Panc1 (cell line): ENCODE measurements around the gene FANK1.

Source experiments
- TCF7L2 ChIP-seq: IDR thresholded peaks from 2 replicates; pipeline ENCODE4 v1.6.1; 2011; ENCODE audit warnings: mild to moderate bottlenecking, low read depth, low read length, inconsistent platforms
- TF ChIP-seq, protein P1 (sequence below): fragments of 450-650 bp; IDR thresholded peaks from 2 replicates; pipeline ENCODE4 v1.5.1; 2017; ENCODE audit warnings: mild to moderate bottlenecking
- TF ChIP-seq, protein P2 (sequence below), 2 experiments: IDR thresholded peaks; 2 replicates each; pipeline ENCODE4 v1.6.1; 2011 to 2012; ENCODE audit warnings: low read depth in 2 of 2, control low read depth in 1 of 2, low read length in 1 of 2, mild to moderate bottlenecking in 1 of 2, moderate library complexity in 1 of 2; ENCODE audit not compliant: insufficient read depth in 1 of 2

DNA sequence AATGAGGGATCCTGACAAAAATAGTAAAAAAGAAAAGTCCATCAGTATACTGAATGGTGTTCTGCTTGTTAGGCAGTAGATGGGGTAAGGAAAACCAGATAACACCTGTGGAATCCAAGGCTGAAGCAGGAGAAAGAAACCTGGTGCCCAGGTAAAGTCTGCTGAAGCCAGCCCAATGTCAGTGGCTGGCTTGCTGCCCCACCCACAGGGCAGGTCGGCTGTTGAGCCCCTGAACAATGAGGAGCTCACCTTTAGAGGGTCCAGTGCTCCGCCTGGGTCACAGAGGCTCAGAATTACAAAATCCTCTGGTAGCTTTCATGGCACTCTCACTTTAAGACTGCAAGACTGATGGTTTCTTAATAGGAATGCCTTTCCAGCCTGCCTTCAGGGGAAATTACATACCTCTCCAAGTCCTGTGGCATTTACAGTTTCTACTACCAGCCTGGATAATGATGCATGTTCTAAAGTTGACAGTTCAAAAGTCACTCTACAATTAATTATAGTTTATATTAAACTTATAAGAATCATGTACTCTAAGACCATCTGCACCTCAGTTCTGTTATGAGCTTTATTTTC lies 39.1 kb upstream of the FANK1 start:
- TF ChIP-seq, protein P1, sequence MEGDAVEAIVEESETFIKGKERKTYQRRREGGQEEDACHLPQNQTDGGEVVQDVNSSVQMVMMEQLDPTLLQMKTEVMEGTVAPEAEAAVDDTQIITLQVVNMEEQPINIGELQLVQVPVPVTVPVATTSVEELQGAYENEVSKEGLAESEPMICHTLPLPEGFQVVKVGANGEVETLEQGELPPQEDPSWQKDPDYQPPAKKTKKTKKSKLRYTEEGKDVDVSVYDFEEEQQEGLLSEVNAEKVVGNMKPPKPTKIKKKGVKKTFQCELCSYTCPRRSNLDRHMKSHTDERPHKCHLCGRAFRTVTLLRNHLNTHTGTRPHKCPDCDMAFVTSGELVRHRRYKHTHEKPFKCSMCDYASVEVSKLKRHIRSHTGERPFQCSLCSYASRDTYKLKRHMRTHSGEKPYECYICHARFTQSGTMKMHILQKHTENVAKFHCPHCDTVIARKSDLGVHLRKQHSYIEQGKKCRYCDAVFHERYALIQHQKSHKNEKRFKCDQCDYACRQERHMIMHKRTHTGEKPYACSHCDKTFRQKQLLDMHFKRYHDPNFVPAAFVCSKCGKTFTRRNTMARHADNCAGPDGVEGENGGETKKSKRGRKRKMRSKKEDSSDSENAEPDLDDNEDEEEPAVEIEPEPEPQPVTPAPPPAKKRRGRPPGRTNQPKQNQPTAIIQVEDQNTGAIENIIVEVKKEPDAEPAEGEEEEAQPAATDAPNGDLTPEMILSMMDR = no peak
- TF ChIP-seq TCF7L2 = no peak
- TF ChIP-seq, protein P2, sequence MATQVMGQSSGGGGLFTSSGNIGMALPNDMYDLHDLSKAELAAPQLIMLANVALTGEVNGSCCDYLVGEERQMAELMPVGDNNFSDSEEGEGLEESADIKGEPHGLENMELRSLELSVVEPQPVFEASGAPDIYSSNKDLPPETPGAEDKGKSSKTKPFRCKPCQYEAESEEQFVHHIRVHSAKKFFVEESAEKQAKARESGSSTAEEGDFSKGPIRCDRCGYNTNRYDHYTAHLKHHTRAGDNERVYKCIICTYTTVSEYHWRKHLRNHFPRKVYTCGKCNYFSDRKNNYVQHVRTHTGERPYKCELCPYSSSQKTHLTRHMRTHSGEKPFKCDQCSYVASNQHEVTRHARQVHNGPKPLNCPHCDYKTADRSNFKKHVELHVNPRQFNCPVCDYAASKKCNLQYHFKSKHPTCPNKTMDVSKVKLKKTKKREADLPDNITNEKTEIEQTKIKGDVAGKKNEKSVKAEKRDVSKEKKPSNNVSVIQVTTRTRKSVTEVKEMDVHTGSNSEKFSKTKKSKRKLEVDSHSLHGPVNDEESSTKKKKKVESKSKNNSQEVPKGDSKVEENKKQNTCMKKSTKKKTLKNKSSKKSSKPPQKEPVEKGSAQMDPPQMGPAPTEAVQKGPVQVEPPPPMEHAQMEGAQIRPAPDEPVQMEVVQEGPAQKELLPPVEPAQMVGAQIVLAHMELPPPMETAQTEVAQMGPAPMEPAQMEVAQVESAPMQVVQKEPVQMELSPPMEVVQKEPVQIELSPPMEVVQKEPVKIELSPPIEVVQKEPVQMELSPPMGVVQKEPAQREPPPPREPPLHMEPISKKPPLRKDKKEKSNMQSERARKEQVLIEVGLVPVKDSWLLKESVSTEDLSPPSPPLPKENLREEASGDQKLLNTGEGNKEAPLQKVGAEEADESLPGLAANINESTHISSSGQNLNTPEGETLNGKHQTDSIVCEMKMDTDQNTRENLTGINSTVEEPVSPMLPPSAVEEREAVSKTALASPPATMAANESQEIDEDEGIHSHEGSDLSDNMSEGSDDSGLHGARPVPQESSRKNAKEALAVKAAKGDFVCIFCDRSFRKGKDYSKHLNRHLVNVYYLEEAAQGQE (IDR thresholded peaks at IDR 0.05; ENCODE audit: insufficient read depth in 1 of 2, low read depth in 2 of 2, low read length in 1 of 2) = no peak
